Parathyroid adenoma (tissue), 2 donors: ENCODE data around the gene NDUFV3.
A peak's percentile ranks its signal among the peaks of the same experiment; 100 is the strongest.
"Not testable (repeated sequence)": the region's sequence is repeated elsewhere in the genome, so short reads cannot be mapped to it uniquely, and the experiment has no call there.

Source experiments
- H2AFZ ChIP-seq: fragments of 300-600 bp; sonication (generic); one replicate; pipeline ENCODE4 v1.7.0; 2017; ENCODE audit warnings: antibody characterized with exemption, mild to moderate bottlenecking
- H3K27ac ChIP-seq: fragments of 300-600 bp; sonication (generic); one replicate; pipeline ENCODE4 v1.7.0; 2017
- H3K27me3 ChIP-seq: fragments of 300-600 bp; sonication (generic); one replicate; pipeline ENCODE4 v1.7.0; 2017; ENCODE audit warnings: low read length; ENCODE audit not compliant: control insufficient read depth, insufficient read depth
- H3K36me3 ChIP-seq: fragments of 300-600 bp; sonication (generic); one replicate; pipeline ENCODE4 v1.7.0; 2017; ENCODE audit warnings: low read length; ENCODE audit not compliant: control insufficient read depth, insufficient read depth
- H3K4me1 ChIP-seq: fragments of 300-600 bp; sonication (generic); one replicate; pipeline ENCODE4 v1.7.0; 2017; ENCODE audit warnings: control low read depth
- H3K4me2 ChIP-seq: fragments of 300-600 bp; sonication (generic); one replicate; pipeline ENCODE4 v1.7.0; 2017; ENCODE audit warnings: low read length
- H3K4me3 ChIP-seq: fragments of 300-600 bp; sonication (generic); one replicate; pipeline ENCODE4 v1.7.0; 2017; ENCODE audit warnings: low read depth, low read length
- H3K79me2 ChIP-seq: fragments of 300-600 bp; sonication (generic); one replicate; pipeline ENCODE4 v1.7.0; 2017; ENCODE audit warnings: control low read depth
- H3K9ac ChIP-seq: fragments of 300-600 bp; sonication (generic); one replicate; pipeline ENCODE4 v1.7.0; 2017; ENCODE audit warnings: mild to moderate bottlenecking
- H3K9me3 ChIP-seq: fragments of 300-600 bp; sonication (generic); one replicate; pipeline ENCODE4 v1.7.0; 2017; ENCODE audit warnings: low read length; ENCODE audit not compliant: control insufficient read depth
- TF ChIP-seq, protein P1 (sequence below): fragments of 300-600 bp; sonication (generic); IDR thresholded peaks from one replicate; pipeline ENCODE4 v1.7.0; 2017; ENCODE audit warnings: antibody characterized with exemption, mild to moderate bottlenecking
- donor health status: primary hyperparathyroidism.

NDUFV3 gene

DNA sequence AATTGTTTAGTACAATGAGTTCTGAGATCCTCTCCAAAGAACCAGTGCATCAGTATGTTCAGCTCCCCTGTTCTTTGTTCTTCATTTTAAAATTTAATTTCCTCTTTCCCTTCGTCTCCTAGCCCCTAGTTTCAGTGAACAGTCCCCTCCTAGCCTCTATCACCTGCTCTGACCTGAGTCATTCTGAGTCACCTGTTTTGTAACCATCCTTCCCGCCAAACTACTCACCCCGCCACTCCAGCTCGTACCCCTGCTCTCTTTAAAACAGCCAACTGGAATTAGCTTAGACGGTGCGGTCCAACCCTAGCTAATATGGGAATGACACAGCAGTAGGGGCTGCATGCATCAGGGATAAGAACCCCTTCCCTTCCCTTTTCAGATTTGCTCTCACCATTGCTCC lies 49.1 kb downstream of the NDUFV3 start:
- Histone ChIP-seq H3K9ac (no peak overlapping the region), H3K9me3 (no peaks in the 10 kb centered on the region), H3K4me3 (no peak overlapping the region), H3K4me1 (no peaks in the 10 kb centered on the region), H3K27me3 (no peaks in the 10 kb centered on the region), H3K36me3 (no peaks in the 10 kb centered on the region), H2AFZ (no peak overlapping the region), H3K4me2 (no peak overlapping the region), H3K79me2 (no peaks in the 10 kb centered on the region), H3K27ac (no peak overlapping the region)
- TF ChIP-seq, protein P1, sequence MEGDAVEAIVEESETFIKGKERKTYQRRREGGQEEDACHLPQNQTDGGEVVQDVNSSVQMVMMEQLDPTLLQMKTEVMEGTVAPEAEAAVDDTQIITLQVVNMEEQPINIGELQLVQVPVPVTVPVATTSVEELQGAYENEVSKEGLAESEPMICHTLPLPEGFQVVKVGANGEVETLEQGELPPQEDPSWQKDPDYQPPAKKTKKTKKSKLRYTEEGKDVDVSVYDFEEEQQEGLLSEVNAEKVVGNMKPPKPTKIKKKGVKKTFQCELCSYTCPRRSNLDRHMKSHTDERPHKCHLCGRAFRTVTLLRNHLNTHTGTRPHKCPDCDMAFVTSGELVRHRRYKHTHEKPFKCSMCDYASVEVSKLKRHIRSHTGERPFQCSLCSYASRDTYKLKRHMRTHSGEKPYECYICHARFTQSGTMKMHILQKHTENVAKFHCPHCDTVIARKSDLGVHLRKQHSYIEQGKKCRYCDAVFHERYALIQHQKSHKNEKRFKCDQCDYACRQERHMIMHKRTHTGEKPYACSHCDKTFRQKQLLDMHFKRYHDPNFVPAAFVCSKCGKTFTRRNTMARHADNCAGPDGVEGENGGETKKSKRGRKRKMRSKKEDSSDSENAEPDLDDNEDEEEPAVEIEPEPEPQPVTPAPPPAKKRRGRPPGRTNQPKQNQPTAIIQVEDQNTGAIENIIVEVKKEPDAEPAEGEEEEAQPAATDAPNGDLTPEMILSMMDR: no peak

DNA sequence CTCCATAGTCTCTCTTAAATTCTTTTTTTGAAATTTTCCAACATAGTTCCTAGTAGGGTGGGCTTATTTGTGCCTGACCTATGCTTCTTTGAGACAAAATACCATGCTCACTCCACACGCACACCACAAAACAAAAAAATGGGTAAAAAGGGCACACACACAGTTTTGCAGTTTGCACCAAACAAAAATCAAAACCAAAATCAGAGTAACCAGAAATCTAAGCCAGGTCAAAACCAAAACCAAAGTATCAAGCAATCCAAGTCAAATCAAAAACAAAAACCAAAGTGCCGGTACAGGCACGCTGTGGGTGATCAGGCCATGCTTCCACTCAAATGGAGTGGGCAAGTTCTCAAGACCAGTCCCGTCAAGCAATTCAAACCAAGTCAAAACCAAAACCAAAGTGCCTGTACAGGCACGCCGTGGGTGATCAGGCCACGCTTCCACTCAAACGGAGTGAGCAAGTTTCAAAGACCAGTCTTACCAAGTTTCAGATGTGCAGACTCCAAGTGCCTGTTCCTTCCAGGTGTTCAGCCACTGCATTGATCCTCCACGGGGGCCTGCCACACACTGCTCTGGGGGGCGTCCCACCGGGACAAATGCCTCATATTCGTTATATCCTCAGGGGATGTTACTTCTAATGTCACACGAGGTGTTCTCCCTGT lies 56.1 kb downstream of the NDUFV3 start:
- not testable (repeated sequence) for H3K27me3 ChIP-seq, H3K4me3 ChIP-seq, H3K36me3 ChIP-seq, H3K79me2 ChIP-seq, H2AFZ ChIP-seq, H3K4me1 ChIP-seq, H3K4me2 ChIP-seq, H3K27ac ChIP-seq, H3K9me3 ChIP-seq, H3K9ac ChIP-seq

DNA sequence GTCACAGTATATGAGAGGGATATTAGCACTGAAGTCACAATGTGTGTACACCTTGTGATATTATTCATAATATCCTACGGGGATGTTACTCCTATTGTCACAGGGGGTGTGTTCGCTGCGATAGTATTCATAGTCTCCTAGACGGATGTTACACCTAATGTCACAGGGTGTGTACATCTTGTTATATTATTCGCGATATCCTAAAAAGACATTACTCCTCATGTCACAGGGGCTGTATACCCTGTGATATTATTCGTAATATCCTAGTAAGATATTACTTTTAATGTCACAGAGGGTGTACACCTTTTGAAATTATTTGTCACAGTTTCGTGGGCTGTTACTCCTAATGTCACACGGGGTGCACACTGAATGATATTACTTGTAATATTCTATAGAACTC lies 58.1 kb downstream of the NDUFV3 start:
- H2AFZ ChIP-seq, H3K4me3 ChIP-seq, H3K79me2 ChIP-seq, H3K4me1 ChIP-seq, H3K36me3 ChIP-seq, H3K27me3 ChIP-seq, H3K4me2 ChIP-seq, H3K9me3 ChIP-seq, H3K27ac ChIP-seq, H3K9ac ChIP-seq: not testable (repeated sequence)

DNA sequence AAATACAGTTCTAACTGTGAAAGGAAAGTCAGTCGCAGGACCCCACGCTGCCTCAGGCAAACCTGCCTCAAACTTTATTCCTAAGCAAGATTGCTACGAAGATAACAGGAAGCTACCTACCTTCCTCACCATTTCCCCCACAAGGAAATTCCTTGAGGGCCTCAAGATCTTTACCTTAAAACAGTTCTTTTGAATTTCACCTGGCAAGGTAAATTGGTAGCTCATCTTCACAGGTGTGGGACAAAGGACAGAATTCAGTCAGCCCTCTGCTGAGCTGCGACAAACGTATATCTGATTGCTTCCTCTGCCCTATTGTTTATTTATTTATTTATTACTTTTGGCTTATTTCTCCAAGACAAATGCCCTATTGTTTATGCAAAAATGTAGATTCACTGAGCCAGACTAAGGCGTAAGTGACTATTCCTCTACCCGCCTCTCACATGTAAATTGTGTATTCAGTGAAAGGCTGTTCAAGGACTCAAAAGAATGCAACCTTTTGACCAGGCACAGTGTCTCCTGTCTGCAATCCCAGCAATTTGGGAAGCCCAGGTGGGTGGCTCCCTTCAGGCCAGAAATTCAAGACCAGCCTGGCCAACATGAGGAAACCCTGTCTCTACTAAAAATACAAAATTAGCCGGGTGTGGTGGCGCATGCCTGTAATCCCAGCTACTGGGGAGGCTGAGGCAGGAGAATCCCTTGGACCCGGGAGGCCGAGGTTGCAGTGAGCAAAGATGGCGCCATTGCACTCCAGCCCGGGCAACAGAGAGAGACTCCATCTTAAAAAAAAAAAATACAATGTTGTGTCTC lies 63.9 kb downstream of the NDUFV3 start:
- H3K4me3 ChIP-seq: no peak overlapping the region
- no peaks in the 10 kb centered on the region for H3K79me2 ChIP-seq
- H3K9me3 ChIP-seq: no peaks in the 10 kb centered on the region
- peak overlapping the region; percentile 51 for H3K4me2 ChIP-seq
- H3K27me3 ChIP-seq: no peaks in the 10 kb centered on the region
- H2AFZ ChIP-seq: no peak overlapping the region
- no peak overlapping the region for H3K27ac ChIP-seq
- H3K9ac ChIP-seq: no peak overlapping the region
- peaks cover 4% of the 10 kb centered on the region for H3K4me1 ChIP-seq
- H3K36me3 ChIP-seq: no peaks in the 10 kb centered on the region
- TF ChIP-seq, protein P1: no peak

DNA sequence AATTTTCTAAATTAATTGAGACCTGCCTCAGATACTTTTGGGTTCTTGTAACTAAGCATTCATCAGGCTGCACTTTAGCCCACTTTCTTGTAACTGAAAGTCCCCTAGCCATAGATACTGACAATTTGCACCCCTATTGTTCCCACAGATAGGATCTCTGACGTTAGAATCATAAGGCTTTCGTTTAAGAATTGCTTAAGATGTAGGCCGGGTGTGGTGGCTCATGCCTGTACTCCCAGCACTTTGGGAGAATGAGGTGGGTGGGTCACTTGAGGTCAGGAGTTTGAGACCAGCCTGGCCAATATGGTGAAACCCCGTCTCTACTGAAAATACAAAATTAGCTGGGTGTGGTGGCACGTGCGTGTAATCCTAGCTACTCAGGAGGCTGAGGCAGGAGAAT lies 65.0 kb downstream of the NDUFV3 start:
- not testable (repeated sequence) for H3K27ac ChIP-seq, H3K4me1 ChIP-seq, H3K36me3 ChIP-seq, H2AFZ ChIP-seq, H3K4me2 ChIP-seq, H3K4me3 ChIP-seq, H3K27me3 ChIP-seq, H3K9ac ChIP-seq, H3K79me2 ChIP-seq, H3K9me3 ChIP-seq

DNA sequence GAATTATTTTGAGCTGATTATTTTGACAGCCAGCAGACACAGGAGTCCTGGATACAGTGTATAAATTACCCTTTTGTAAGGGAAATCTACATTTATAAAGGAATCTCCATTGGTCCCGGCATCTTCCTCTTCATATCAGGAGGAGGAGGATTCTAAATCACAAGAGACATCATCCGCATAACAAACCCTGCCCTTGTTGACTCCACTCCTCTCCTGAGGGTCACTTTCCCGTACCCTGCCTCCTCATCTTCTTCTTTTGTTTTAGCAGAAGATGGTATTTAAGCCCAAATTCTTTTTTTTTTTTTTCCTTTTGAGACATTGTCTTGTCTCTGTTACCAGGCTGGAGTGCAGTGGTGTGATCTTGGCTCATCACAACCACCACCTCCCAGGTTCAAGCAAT lies 66.6 kb downstream of the NDUFV3 start:
- H3K27ac ChIP-seq: no peak overlapping the region
- H2AFZ ChIP-seq: no peak overlapping the region
- H3K9me3 ChIP-seq: no peaks in the 10 kb centered on the region
- H3K79me2 ChIP-seq: no peaks in the 10 kb centered on the region
- no peak overlapping the region for H3K4me3 ChIP-seq
- peaks cover 4% of the 10 kb centered on the region for H3K4me1 ChIP-seq
- H3K4me2 ChIP-seq: no peak overlapping the region
- H3K27me3 ChIP-seq: no peaks in the 10 kb centered on the region
- H3K36me3 ChIP-seq: no peaks in the 10 kb centered on the region
- TF ChIP-seq, protein P1: no peak
- no peak overlapping the region for H3K9ac ChIP-seq
